Keratinocyte (primary cell): ENCODE measurements around the gene DUSP11. TPM values are rescaled to one million over a fixed set of nuclear protein-coding genes. Genes with fewer than 3 reads are reported as not detected.

Source experiments
- DNase-seq: peaks from one replicate; pipeline ENCODE4 v3.0.0-alpha.2; 2011; ENCODE audit warnings: low read depth, missing footprints, low spot score
- FAIRE-seq: peaks from 2 replicates; lab custom pipeline; 2011; peaks lifted over from hg19 to GRCh38; lab: Jason Lieb, UNC
- H2AFZ ChIP-seq: 2 replicates; pipeline ENCODE4 v1.6.0; 2012; ENCODE audit warnings: low read length, control low read depth, inconsistent platforms; ENCODE audit not compliant: control insufficient read depth
- H3K27ac ChIP-seq: 2 replicates; pipeline ENCODE4 v1.5.1; 2011; ENCODE audit warnings: low read length; ENCODE audit not compliant: control insufficient read depth, insufficient read depth
- H3K27me3 ChIP-seq: 3 replicates; pipeline ENCODE4 v1.6.0; 2011; ENCODE audit warnings: low read length; ENCODE audit not compliant: control insufficient read depth, insufficient read depth; ENCODE audit errors: extremely low read depth
- H3K36me3 ChIP-seq, 2 experiments: 2 replicates in 1 of 2; 3 replicates in 1 of 2; pipeline ENCODE4 v1.5.1; 2011; ENCODE audit warnings: low read length in 2 of 2, mild to moderate bottlenecking in 1 of 2; ENCODE audit not compliant: control insufficient read depth in 2 of 2, insufficient read depth in 2 of 2; ENCODE audit errors: extremely low read depth in 1 of 2
- H3K4me1 ChIP-seq: 3 replicates; pipeline ENCODE4 v1.5.1; 2011; ENCODE audit warnings: low read length; ENCODE audit not compliant: control insufficient read depth, insufficient read depth; ENCODE audit errors: extremely low read depth
- H3K4me2 ChIP-seq: 3 replicates; pipeline ENCODE4 v1.6.0; 2011; ENCODE audit warnings: low read depth, low read length; ENCODE audit not compliant: control insufficient read depth, insufficient read depth; ENCODE audit errors: extremely low read depth
- H3K4me3 ChIP-seq, 3 experiments: fragments of 200-600 bp in 1 of 3; sonication (generic) in 1 of 3; 2 replicates in 2 of 3; 3 replicates in 1 of 3; pipeline ENCODE4 v1.5.1; 2011 to 2016; ENCODE audit warnings: low read length in 3 of 3, mild to moderate bottlenecking in 3 of 3, control low read depth in 2 of 3, inconsistent platforms in 1 of 3, low read depth in 1 of 3, mixed read lengths in 1 of 3, mixed run types in 1 of 3, moderate library complexity in 1 of 3; ENCODE audit not compliant: control insufficient read depth in 2 of 3, insufficient read depth in 2 of 3; ENCODE audit errors: extremely low read depth in 1 of 3
- H3K79me2 ChIP-seq: 2 replicates; pipeline ENCODE4 v1.6.0; 2012; ENCODE audit warnings: low read length; ENCODE audit not compliant: control insufficient read depth, insufficient read depth
- H3K9ac ChIP-seq: 3 replicates; pipeline ENCODE4 v1.6.0; 2011; ENCODE audit warnings: low read length; ENCODE audit not compliant: control insufficient read depth, insufficient read depth; ENCODE audit errors: extremely low read depth
- H3K9me1 ChIP-seq: 3 replicates; pipeline ENCODE4 v1.6.0; 2011; ENCODE audit warnings: low read length; ENCODE audit not compliant: control insufficient read depth, insufficient read depth; ENCODE audit errors: extremely low read depth
- H3K9me3 ChIP-seq: 2 replicates; pipeline ENCODE4 v1.5.1; 2012; ENCODE audit warnings: low read depth, low read length; ENCODE audit not compliant: control insufficient read depth
- H4K20me1 ChIP-seq: 3 replicates; pipeline ENCODE4 v1.6.0; 2011; ENCODE audit warnings: low read length; ENCODE audit not compliant: control insufficient read depth, insufficient read depth; ENCODE audit errors: extremely low read depth
- CTCF ChIP-seq, 3 experiments: IDR thresholded peaks in 1 of 3; conservative IDR thresholded peaks in 1 of 3; optimal IDR thresholded peaks in 1 of 3; 2 replicates in 2 of 3; 3 replicates in 1 of 3; pipeline versions ENCODE3 to v1.5.1; 2011; ENCODE audit warnings: low read length in 3 of 3, mild to moderate bottlenecking in 3 of 3, moderate library complexity in 2 of 3, control low read depth in 1 of 3, inconsistent platforms in 1 of 3; ENCODE audit not compliant: insufficient read depth in 2 of 3; ENCODE audit errors: extremely low read depth in 1 of 3
- EZH2 ChIP-seq: IDR thresholded peaks from one replicate; pipeline ENCODE4 v1.6.1; 2012; ENCODE audit warnings: inconsistent platforms, mild to moderate bottlenecking, low read length, moderate library complexity
- dilution Hi-C: fragments of 300-500 bp; cut with MboI; formaldehyde crosslinking; loops from one replicate; pipeline ENCODE4 v1.7.0; 2020; ENCODE audit warnings: low sequenced_read_pairs; ENCODE audit not compliant: extremely low pct_ligation_motif_present
- polyA plus RNA-seq, 5 experiments: library from polyadenylated mRNA; depleted of rRNA in 3 of 5; stranded (reverse) in 3 of 5; stranded (forward) in 1 of 5; unstranded in 1 of 5; fragments of >200 nt; gene quantifications; 1 replicate in 1 of 5; 2 replicates in 3 of 5; 3 replicates in 1 of 5; pipeline versions ENCODE4 v1.2.1 to v1.2.3, GENCODE V29; 2011 to 2012; ENCODE audit warnings: missing spikeins in 2 of 5, low read depth in 1 of 5, low replicate concordance in 1 of 5

Gene DUSP11
- polyA plus RNA-seq, 1 donor (not counting 4 experiments of a cell fraction or from before 2014, with no cell fraction given) = 83.7 TPM

GRCh38 chr2:73746015-73746876 lies 33.7 kb downstream of the DUSP11 start:
- Histone ChIP-seq H3K9me3 (no peaks in the 10 kb centered on the region), H3K9ac (no peak overlapping the region), H3K4me2 (no peak overlapping the region), H3K27ac (no peak overlapping the region), H3K4me3 (no peak overlapping the region), H3K36me3 (peaks cover 15 to 18% of the 10 kb centered on the region in 2 experiments), H3K4me1 (no peaks in the 10 kb centered on the region), H2AFZ (no peak overlapping the region), H3K27me3 (no peaks in the 10 kb centered on the region), H4K20me1 (no peaks in the 10 kb centered on the region), H3K9me1 (no peaks in the 10 kb centered on the region), H3K79me2 (no peaks in the 10 kb centered on the region)
- no peak for FAIRE-seq
- no peak for DNase-seq
- TF ChIP-seq EZH2 (no peak), CTCF (optimal IDR thresholded peaks at IDR 0.05 in 1 of 3, IDR thresholded peaks at IDR 0.05 in 1 of 3, conservative IDR thresholded peaks at IDR 0.05 in 1 of 3; ENCODE audit: extremely low read depth in 1 of 3, insufficient read depth in 2 of 3, low read length in 3 of 3) (no peak)
- dilution Hi-C loops = no loop called here

GRCh38 chr2:73740767-73741166 lies 39.1 kb downstream of the DUSP11 start:
- Histone ChIP-seq H3K9ac (no peak overlapping the region), H3K79me2 (peaks cover 11% of the 10 kb centered on the region), H4K20me1 (no peaks in the 10 kb centered on the region), H3K27ac (no peak overlapping the region), H3K9me1 (no peaks in the 10 kb centered on the region), H3K4me3 (no peak overlapping the region), H2AFZ (no peak overlapping the region), H3K4me2 (no peak overlapping the region), H3K4me1 (peaks cover 11% of the 10 kb centered on the region), H3K27me3 (no peaks in the 10 kb centered on the region), H3K36me3 (peaks cover 0 to 6% of the 10 kb centered on the region in 2 experiments), H3K9me3 (no peaks in the 10 kb centered on the region)
- DNase-seq = no peak
- dilution Hi-C loops = no loop called here
- no peak for TF ChIP-seq CTCF (optimal IDR thresholded peaks at IDR 0.05 in 1 of 3, IDR thresholded peaks at IDR 0.05 in 1 of 3, conservative IDR thresholded peaks at IDR 0.05 in 1 of 3; ENCODE audit: extremely low read depth in 1 of 3, insufficient read depth in 2 of 3, low read length in 3 of 3)
- TF ChIP-seq EZH2 = no peak
- no peak for FAIRE-seq
